Muscle layer of colon (tissue), 2 donors: Measurements from ENCODE around the gene IST1.

Source experiments
- H3K27ac ChIP-seq: one replicate; pipeline ENCODE4 v1.7.0; 2013; ENCODE audit warnings: low read depth, mild to moderate bottlenecking, low read length, moderate library complexity
- H3K27me3 ChIP-seq, 2 donors: one replicate each; pipeline ENCODE4 v1.7.0; 2013; ENCODE audit warnings: low read length in 2 of 2, mild to moderate bottlenecking in 2 of 2; ENCODE audit not compliant: insufficient read depth in 2 of 2, control insufficient read depth in 1 of 2
- H3K36me3 ChIP-seq: one replicate; pipeline ENCODE4 v1.7.0; 2013; ENCODE audit warnings: mild to moderate bottlenecking, low read length; ENCODE audit not compliant: insufficient read depth
- H3K4me1 ChIP-seq: one replicate; pipeline ENCODE4 v1.7.0; 2013; ENCODE audit warnings: mild to moderate bottlenecking, low read length; ENCODE audit not compliant: insufficient read depth
- H3K4me3 ChIP-seq, 2 donors: one replicate each; pipeline ENCODE4 v1.7.0; 2013; ENCODE audit warnings: low read length in 2 of 2, low read depth in 1 of 2, mild to moderate bottlenecking in 1 of 2, moderate library complexity in 1 of 2
- H3K9ac ChIP-seq: one replicate; pipeline ENCODE4 v1.7.0; 2013; ENCODE audit warnings: low read length
- H3K9me3 ChIP-seq: one replicate; pipeline ENCODE4 v1.7.0; 2013; ENCODE audit warnings: mild to moderate bottlenecking, low read length
- donor health status: abdominal sarcoma.
- donor health status: Adenocarcinoma of cecum.

The IST1 gene

GRCh38 chr16:71971571-71971970, 76.2 kb downstream of the IST1 start:
- no peaks in the 10 kb centered on the region for H3K4me1 ChIP-seq
- H3K9ac ChIP-seq = no peak overlapping the region
- H3K9me3 ChIP-seq = no peaks in the 10 kb centered on the region
- H3K36me3 ChIP-seq = no peaks in the 10 kb centered on the region
- no peaks in the 10 kb centered on the region for H3K27me3 ChIP-seq
- no peak overlapping the region for H3K4me3 ChIP-seq
- no peak overlapping the region for H3K27ac ChIP-seq

- Histone ChIP-seq H3K4me3 (no peak overlapping the region), H3K36me3 (no peaks in the 10 kb centered on the region), H3K4me1 (no peaks in the 10 kb centered on the region), H3K27me3 (no peaks in the 10 kb centered on the region), H3K9ac (no peak overlapping the region), H3K9me3 (no peaks in the 10 kb centered on the region), H3K27ac (no peak overlapping the region)
Measured at GRCh38 chr16:71972356-71972755, 77.0 kb downstream of the IST1 start.

GRCh38 chr16:71973001-71973400, 77.7 kb downstream of the IST1 start:
- Histone ChIP-seq H3K27me3 (no peaks in the 10 kb centered on the region), H3K4me1 (no peaks in the 10 kb centered on the region), H3K27ac (no peak overlapping the region), H3K9ac (no peak overlapping the region), H3K36me3 (no peaks in the 10 kb centered on the region), H3K4me3 (no peak overlapping the region), H3K9me3 (no peaks in the 10 kb centered on the region)

- H3K9ac ChIP-seq = no peak overlapping the region
- H3K9me3 ChIP-seq = no peaks in the 10 kb centered on the region
- no peaks in the 10 kb centered on the region for H3K27me3 ChIP-seq
- H3K4me1 ChIP-seq = no peaks in the 10 kb centered on the region
- no peak overlapping the region for H3K4me3 ChIP-seq
- H3K27ac ChIP-seq = no peak overlapping the region
- H3K36me3 ChIP-seq = no peaks in the 10 kb centered on the region
Measured at GRCh38 chr16:71974068-71974818, 78.9 kb downstream of the IST1 start.
